RWPE1 (cell line): ENCODE data around the gene ZNF837.

Source experiments
- CTCF ChIA-PET: fragments of 350-600 bp; sonication (Branson Sonifier 250); formaldehyde crosslinking; extraction: SDS; loops from one replicate; lab custom pipeline; 2021; lab: Yijun Ruan, JAX
- POLR2A ChIA-PET: fragments of 400-600 bp; formaldehyde crosslinking; extraction: SDS; loops from one replicate; lab custom pipeline; 2020; ENCODE audit warnings: antibody characterized with exemption; ENCODE audit not compliant: low non-redundant PET; lab: Yijun Ruan, JAX
- DNase-seq: peaks from one replicate; pipeline ENCODE4 v3.0.0; 2012; ENCODE audit warnings: low spot score
- H3K27ac ChIP-seq: fragments of 450-650 bp; 2 replicates; pipeline ENCODE4 v1.5.1; 2017
- TF ChIP-seq, protein P1 (sequence below): fragments of 450-650 bp; conservative IDR thresholded peaks from 2 replicates; pipeline ENCODE4 v1.5.1; 2017; ENCODE audit warnings: low read depth, mild to moderate bottlenecking

ZNF837 gene

DNA sequence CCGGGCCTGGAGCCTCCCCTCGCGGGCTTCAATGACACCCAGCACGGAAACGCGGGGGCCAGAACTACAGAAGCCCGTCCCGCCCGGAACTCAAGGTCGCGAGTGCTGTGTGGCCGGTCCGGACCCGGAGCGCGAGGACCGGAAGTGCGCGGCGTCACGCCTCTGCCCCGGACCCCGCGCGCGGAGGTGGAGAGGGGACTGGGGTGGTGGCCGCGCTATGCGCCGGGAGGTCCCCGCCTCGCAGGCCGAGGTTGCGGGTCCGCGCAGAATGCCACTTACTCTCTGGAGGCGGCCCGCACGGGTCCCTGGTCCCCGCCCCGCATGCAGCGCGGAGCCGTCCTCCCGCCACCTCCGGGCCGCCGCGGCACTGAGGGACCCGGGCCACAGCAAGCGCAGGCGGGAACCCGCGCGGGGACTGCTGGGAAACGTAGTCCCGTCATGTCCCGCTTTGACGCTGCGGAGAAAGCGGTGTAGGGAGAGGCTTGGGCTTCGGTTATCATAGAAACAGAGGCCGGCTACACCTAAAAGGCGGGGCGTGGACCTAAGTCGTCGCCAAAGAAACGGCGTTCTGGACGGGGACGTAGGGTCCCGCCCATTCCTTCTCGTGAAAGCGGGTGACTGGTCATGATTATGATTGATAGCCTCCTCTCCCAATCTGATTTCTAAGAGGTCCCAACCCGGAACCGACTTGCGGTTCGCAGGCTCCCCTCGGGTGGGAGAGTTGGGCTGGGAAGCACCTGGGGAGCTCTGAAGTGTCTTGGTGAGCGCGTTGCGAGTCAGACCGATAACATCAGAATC is at the start of gene ZNF837:
Gene ZNF837 (minus strand): TSS at position 369 of the 798 bp plus-strand sequence. CDS start 11,698 bp downstream, outside the sequence.
- DNase-seq, result peak; percentile 97
- ChIA-PET POLR2A (interaction anchor here (0.8 to 1.1 kb wide), 2 partner anchors 15 to 18 kb away, joined by 4 to 7 read pairs; partner anchors contain the start of genes RNF225 and ZNF497), CTCF (no interaction called here)
- H3K27ac ChIP-seq, result peak within 1 kb of the TSS; percentile 98
- TF ChIP-seq, protein P1, sequence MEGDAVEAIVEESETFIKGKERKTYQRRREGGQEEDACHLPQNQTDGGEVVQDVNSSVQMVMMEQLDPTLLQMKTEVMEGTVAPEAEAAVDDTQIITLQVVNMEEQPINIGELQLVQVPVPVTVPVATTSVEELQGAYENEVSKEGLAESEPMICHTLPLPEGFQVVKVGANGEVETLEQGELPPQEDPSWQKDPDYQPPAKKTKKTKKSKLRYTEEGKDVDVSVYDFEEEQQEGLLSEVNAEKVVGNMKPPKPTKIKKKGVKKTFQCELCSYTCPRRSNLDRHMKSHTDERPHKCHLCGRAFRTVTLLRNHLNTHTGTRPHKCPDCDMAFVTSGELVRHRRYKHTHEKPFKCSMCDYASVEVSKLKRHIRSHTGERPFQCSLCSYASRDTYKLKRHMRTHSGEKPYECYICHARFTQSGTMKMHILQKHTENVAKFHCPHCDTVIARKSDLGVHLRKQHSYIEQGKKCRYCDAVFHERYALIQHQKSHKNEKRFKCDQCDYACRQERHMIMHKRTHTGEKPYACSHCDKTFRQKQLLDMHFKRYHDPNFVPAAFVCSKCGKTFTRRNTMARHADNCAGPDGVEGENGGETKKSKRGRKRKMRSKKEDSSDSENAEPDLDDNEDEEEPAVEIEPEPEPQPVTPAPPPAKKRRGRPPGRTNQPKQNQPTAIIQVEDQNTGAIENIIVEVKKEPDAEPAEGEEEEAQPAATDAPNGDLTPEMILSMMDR, result no peak

DNA sequence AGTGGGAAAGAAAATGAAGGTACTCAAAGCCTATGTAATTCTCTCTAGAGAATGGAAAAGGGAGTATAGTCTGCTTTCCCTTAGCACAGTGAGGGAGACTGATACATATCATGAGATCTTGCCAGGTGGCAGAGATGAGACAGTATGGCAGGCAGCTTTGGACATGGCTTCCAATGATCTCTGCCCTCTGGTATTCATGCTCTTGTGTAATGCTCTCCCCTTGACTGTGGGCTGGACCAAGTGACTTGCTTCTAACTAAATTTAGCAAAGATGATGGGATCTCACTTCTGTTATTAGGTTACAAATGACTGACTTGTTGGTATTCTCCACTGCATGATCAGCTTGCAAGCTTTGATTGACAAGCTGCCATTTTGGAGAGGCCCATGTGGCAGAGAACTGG is 48.9 kb upstream of the ZNF837 start:
- CTCF ChIA-PET, result interaction anchor here (0.6 kb wide), 1 partner anchor 224 kb away, joined by 3 read pairs; no protein-coding TSS in a partner anchor
- DNase-seq, result no peak
- H3K27ac ChIP-seq, result no peak overlapping the region
- POLR2A ChIA-PET, result no interaction called here
- TF ChIP-seq, protein P1, result no peak

DNA sequence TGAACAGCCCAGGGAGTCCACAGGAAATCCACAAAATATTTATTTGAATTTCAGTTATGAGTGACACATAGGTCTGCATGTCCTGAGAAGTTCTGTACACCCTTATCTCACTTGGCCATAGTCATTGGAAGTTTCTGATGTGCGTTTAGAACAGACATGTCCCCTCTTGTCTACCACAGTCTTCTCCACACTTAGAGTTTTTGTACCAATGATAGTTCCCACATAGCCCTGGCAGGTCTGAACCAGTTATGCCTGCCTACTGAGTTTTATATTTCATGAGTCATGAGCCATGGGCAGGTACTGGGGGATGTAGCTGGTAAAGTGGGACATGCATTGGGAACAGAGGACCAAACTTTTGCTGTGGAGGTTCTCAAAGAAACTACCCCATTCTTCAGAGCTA is 47.8 kb upstream of the ZNF837 start:
- TF ChIP-seq, protein P1, result no peak
- DNase-seq, result no peak
- POLR2A ChIA-PET, result no interaction called here
- peak overlapping the region; percentile 19; the same call in 1 of the 2 replicates for H3K27ac ChIP-seq
- CTCF ChIA-PET, result interaction anchor here (0.6 kb wide), 1 partner anchor 63 kb away, joined by 3 read pairs; no protein-coding TSS in a partner anchor

DNA sequence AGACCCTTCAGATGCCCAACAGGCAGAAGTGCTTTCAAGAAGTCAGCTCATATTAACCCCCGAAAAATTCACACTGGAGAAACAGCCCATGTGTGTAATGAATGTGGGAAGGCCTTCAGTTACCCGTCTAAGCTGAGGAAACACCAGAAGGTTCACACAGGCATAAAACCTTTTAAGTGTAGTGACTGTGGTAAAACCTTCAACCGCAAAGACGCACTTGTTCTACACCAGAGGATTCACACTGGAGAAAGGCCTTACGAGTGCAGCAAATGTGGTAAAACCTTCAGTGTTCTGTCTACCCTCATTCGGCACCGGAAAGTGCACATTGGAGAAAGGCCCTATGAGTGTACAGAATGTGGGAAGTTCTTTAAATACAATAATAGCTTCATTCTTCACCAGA is 36.2 kb upstream of the ZNF837 start:
- H3K27ac ChIP-seq, result no peak overlapping the region
- CTCF ChIA-PET, result no interaction called here
- no peak for DNase-seq
- TF ChIP-seq, protein P1, result no peak
- POLR2A ChIA-PET, result no interaction called here

DNA sequence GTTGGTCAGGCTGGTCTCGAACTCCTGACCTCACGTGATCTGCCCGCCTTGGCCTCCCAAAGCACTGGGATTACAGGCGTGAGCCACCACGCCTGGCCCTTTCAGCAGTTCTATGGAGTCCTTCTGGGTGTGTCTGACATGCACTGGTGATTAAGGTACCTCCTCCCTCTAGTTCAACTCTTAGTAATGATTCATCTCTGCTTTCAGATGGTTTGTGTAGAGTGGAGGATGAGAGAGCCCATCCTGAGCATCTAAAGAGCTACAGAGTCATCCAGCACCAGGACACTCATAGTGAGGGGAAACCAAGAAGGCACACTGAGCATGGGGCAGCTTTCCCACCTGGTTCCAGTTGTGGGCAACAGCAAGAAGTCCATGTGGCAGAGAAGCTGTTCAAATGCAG is 35.8 kb upstream of the ZNF837 start:
- ChIA-PET CTCF (no interaction called here), POLR2A (no interaction called here)
- DNase-seq, result no peak
- TF ChIP-seq, protein P1, result no peak
- no peak overlapping the region for H3K27ac ChIP-seq

DNA sequence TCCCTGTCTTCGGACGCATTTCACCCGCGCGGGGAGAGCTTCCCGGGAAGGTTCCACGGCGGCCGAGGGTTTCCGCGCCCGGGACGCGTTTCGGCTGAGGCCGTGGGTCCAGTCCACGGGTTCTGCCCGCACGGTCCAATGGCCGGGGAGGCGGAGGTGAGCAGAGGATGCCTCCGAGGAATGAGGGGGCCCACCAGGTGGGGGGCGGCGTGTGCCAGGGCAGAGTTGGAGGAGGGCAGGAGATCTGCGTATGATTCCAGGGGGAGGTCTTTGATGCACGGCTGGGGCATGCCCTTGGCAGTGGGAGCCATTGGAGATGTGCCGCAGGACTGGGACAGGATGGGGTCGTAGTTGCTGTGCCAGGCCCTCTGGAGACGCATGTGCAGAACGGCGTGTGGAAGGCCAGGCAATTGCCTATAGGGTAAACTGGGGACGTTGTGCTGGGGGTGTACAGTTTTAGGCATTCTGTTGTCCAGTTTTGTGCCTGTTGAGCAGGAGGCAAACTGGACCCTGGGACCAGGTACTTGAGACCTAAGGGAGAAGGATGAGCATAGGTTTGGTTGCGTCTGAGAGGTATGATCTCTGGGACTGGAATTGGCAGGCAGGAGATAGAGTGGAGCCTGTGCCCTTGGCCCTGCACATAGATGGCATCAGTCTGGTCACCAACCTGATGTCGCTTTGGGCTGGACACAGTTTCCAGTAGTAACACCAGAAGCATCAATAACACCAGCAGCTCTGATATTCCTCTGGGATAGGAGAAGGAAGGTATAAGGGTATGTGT is 28.4 kb upstream of the ZNF837 start:
- TF ChIP-seq, protein P1, result no peak
- ChIA-PET CTCF (interaction anchor here (0.6 to 1.2 kb wide), 3 partner anchors 47 to 67 kb away, joined by 3 to 4 read pairs (median 4); no protein-coding TSS in a partner anchor), POLR2A (interaction anchor here (0.8 kb wide), 1 partner anchor 23 kb away, joined by 3 read pairs; the partner anchor contains the start of gene RPS5)
- H3K27ac ChIP-seq, result peak overlapping the region; percentile 86
- DNase-seq, result no peak
